Left colon (tissue), 2 donors: ENCODE measurements around the gene ZBED4. TPM values are rescaled to one million over a fixed set of nuclear protein-coding genes. Genes with fewer than 3 reads are reported as not detected.
A peak's percentile ranks its signal among the peaks of the same experiment; 100 is the strongest.
"Not testable (repeated sequence)": the region's sequence is repeated elsewhere in the genome, so short reads cannot be mapped to it uniquely, and the experiment has no call there.

Source experiments
- ATAC-seq: fragments of 200-7000 bp; cut with Tn5 transposase; one replicate; pipeline ENCODE4 v1.9.1; 2020; ENCODE audit warnings: mild to moderate bottlenecking, moderate library complexity
- DNase-seq, 2 donors: peaks; one replicate each; pipeline ENCODE4 v3.0.0-alpha.2; 2020
- intact Hi-C, 2 donors: fragments of 100-400 bp; cut with DNase I in 1 of 2; cut with micrococcal nuclease in 1 of 2; formaldehyde crosslinking; loops; one replicate each; pipeline versions ENCODE4 v1.11.2 to v1.14.0; 2022; cut with DNase I, micrococcal nuclease
- total RNA-seq, 2 donors: library from RNA; stranded (reverse); fragmentation: NEBNext Ultra II Directional; extraction: Animal tissue kit (Norgen Biotek cat#: 25700); gene quantifications; one replicate each; pipeline ENCODE4 v1.2.1, GENCODE V29; 2021
- donor health status: DM: no; HTN: no; CAD: no.
- donor health status: DM: yes; HTN: yes; CAD: no.

The ZBED4 gene
- total RNA-seq, 2 donors from 2014 or later = 16.9 to 19.5 TPM

DNA sequence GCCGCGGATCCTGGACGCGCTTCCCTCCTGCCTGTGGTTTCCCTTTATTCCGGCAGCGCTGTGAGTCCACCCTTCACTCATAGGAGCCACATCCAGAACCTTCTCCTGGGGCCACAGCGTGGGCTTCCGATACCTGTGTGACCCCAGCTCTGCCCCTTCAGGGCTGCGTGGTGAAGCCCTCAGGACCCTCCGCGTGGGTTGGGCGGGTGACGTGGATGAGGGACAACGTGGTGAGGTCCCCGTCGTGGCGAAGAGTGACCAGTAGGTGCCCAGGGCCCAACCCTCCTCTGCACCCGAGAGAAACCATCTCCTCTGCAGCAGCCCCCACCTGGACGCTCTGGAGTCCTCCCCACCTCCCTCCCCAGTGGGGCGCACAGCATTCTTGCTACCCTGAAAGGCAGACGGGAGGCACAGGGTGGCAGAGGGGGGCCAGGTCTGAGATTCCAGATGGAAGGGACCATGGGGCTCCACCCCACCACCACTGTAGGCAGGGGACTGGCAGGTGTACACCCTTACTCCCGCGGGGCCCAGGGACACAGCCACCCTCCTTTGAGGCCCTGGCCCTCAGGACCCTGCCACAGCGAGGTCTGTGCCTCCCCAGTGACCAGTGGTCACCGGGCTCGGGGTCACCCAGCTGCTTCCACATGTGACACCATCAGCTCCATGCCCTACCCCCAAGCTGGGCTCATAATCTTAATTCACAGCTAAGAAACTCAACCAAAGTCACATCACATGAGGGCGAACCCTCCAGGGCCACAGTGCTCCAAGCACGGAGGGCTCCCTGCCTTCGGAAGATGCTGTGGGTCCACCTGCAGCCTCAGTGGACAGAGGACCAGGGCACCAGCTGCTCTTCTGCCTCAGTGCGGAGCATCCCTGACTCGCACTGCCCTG, 3.4 kb upstream of the ZBED4 start:
- DNase-seq = no peak
- intact Hi-C loops = loop anchor here in 1 of 2 donors (10.0 kb wide), 1 partner anchor 65 kb away; the partner anchor contains the start of genes ALG12 and CRELD2
- no peak for ATAC-seq

- no peak for DNase-seq
- intact Hi-C loops = loop anchor here in 1 of 2 donors (10.0 kb wide), 1 partner anchor 64 kb away; the partner anchor contains the start of genes ALG12 and CRELD2
- no peak for ATAC-seq
Measured at GRCh38 chr22:49850959-49851802, 2.5 kb upstream of the ZBED4 start.

- not testable (repeated sequence) for DNase-seq, ATAC-seq
- intact Hi-C loops = loop anchor here in 1 of 2 donors (10.0 kb wide), 1 partner anchor 62 kb away; the partner anchor contains the start of genes ALG12 and CRELD2
Measured at GRCh38 chr22:49852568-49852897, 1.1 kb upstream of the ZBED4 start.

DNA sequence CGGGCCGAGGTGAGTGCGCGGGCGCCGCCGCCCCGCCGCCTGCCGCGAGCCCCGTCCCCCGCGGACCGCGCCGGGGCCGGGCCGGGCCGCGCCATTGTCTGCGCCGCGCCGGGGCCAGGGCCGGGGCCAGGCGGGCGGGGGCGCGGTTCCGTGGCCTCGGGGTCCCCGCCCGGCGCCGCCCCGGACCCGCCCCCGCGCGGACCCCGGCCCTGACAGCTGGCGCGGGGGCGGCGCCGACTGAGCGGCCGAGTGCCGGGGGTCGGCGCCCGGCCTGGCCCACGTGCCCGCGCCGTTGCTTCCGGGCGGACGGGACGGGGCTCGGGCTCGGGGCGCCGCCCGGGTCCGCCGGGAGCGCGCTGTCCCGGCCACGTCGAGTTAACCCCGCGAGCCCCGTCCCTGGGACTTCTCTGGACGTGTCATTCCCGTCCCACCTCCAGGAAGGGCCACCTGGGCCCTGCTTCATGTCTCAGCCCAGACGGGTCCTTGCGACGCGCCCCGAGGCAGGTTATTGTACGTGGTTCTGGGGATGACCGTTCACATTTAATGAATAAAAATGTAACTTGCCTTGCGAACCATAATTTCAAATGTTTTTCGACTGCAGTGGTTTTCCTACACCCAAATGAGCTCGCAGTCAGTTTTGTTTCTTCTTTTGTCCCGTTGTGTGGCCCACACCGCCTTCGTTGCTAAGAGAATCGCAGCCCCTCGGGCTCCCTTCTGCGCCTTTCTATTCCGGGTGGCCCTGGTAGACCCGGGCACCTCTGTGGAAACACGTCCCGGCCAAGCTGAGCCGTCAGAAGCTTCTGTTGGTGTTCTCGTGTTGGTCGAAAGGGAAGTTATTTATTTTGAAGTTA, 562 bp downstream of the ZBED4 start:
- DNase-seq (peak in 1 of 2 donors; percentile 59), ATAC-seq (peak; percentile 7)

DNA sequence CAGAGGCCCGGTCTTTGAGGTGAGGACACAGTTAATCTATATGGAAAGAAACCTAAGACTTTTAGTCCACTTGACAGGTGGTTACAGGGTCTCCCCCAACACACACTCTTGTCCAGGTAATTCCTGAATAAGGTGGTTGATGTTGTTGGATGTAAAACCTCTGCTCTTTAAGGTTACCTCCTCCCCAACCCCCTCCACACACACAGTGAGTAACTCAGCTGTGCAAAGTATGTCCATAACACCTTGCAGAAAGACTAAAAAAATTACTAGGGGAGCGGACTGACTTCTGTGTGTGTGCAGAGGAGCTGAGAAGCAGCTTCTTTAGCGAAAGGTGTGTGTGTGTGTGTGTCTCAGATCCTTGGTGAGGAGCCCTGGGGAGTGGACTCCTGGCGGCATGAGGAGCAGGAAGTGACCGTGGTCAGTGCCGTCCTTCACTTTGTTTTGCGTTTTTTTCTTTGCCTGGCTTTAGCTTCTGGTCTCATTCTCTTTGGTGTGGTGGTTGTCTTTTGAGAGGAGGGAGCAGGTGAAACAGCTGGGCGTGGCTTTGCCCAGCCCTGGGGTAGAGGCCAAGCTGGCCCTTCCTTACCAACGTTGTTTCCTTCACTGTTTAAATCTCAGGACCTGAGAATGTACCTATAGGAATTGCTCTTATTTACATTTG, 1.7 kb downstream of the ZBED4 start:
- ATAC-seq (peak; percentile 30), DNase-seq (peak in 1 of 2 donors; percentile 54)
- intact Hi-C loops = loop anchor here in 1 of 2 donors (10.0 kb wide), 1 partner anchor 59 kb away; the partner anchor contains the start of genes ALG12 and CRELD2

More for the DNA sequence above, 562 bp downstream of the ZBED4 start:
- intact Hi-C loops = loop anchor here in 1 of 2 donors (10.0 kb wide), 1 partner anchor 61 kb away; the partner anchor contains the start of genes ALG12 and CRELD2

DNA sequence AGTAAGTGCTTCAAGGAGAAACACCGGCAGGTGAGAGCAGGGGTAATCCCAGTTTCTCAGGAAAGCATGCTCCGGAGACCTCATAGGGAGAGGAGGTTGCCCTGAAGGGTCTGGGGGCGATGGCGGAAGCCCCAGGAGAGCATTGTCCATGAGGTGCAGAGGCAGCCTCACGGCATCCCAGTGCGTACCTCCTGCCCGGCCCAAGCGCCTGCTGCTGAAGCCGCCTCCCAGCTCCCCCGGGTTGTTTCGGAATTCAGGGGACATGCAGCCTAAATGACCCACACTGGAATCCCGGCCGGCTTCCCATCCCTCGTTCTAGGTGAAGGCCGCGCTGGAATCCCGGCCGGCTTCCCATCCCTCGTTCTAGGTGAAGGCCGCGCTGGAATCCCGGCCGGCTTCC, 2.7 kb downstream of the ZBED4 start:
- no peak for ATAC-seq
- intact Hi-C loops = loop anchor here in 1 of 2 donors (10.0 kb wide), 1 partner anchor 58 kb away; the partner anchor contains the start of genes ALG12 and CRELD2
- no peak for DNase-seq

- intact Hi-C loops = loop anchor here in 1 of 2 donors (10.0 kb wide), 1 partner anchor 58 kb away; the partner anchor contains the start of genes ALG12 and CRELD2
- ATAC-seq (no peak), DNase-seq (no peak)
Measured at GRCh38 chr22:49856766-49857618, 3.3 kb downstream of the ZBED4 start.

DNA sequence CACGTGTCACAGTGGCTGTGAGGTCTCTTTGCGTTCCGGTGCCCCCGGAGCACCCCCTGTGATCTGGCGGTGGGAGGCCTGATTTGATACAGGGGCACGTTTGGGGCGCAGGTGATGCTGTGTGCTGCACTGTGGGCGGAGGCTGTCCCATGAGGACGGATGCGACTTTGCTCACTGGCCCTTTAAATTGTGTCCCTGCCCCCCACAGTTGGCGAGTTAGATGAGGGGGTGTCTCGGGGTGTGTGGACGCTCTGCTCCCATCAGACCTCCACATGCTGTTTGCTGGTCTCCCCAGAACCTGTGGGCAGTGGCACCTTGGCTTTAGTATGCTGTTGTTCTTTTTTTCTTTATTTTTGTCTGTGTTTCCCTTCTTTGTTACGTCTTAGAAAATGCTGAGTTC, 5.2 kb downstream of the ZBED4 start:
- no peak for DNase-seq
- intact Hi-C loops = loop anchor here in 1 of 2 donors (10.0 kb wide), 1 partner anchor 56 kb away; the partner anchor contains the start of genes ALG12 and CRELD2

DNA sequence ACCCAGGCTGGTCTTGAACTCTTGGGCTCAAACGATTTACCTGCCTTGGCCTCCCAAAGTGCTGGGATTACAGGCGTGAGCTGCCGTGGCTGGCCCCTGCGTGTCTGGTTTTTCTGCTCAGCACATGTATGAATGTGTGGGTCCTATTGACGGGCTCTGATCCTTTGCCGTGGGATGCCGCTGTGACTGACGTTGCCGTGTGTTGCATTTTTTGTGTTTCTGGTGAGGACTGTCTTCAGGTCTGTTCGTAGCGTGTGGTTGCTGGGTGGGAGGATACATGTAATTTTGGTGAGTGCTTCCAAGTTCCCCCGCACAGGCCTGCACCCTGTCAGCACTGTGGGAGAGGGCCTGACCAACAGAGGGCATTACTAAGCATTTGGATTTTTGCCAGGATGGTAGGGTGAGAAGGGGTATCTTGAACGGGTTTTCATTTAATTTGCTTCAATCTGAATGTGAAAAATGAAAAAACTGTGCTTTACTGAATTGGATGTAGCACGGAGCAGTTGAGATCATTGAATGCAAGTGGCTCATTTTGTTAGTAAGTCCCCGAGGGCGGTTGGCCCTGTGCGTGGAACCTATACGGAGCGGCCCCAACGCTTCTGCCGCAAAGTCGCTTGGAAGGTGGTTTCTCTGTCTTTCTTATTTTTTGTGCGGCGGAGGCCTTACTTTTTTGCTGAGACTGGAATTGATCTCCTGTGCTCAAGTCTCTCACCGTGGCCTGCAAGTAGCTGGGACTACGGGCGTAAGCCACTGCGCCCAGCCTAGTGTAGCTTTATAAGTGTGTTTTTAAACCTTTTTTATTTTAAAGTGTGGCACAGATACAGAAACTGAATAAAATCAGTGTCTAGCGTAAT, 8.2 kb downstream of the ZBED4 start:
- DNase-seq (no peak), ATAC-seq (no peak)
- intact Hi-C loops = no loop called here

More for the DNA sequence above, 5.2 kb downstream of the ZBED4 start:
- no peak for ATAC-seq

DNA sequence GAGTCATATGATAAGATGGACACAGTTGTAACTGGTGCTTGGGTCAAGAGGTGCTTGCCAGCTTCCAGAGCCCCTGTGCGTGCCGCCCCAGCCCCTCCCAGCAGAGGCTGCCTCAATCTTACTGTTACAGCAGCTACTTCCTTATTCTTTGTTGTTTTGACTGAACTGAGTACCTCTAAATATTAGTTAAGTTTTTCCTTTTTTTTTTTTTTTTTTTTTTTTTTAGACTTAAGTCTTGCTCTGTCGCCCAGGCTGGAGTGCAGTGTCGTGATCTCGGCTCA, 8.8 kb downstream of the ZBED4 start:
- no peak for ATAC-seq
- intact Hi-C loops = no loop called here
- no peak for DNase-seq

- ATAC-seq = no peak
- DNase-seq = no peak
- intact Hi-C loops = no loop called here
Measured at GRCh38 chr22:49863931-49864330, 10.3 kb downstream of the ZBED4 start.

DNA sequence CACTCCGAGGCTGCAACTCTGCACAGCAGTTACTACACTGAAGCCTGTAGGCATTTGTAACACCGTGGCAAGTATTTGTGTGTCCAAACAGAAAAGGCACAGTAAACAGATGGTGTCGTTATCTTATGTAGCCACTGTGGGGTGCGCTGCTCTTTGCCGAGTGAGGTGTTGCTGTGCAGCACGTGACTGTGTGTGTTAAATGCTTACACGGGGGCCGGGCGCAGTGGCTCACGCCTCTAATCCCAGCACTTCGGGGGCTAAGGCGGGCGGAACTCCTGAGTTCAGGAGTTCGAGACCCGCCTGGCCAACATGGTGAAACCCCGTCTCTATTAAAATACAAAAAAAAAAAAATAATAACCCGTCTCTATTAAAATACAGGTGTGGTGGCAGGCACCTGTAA, 11.5 kb downstream of the ZBED4 start:
- intact Hi-C loops = no loop called here
- DNase-seq (no peak), ATAC-seq (no peak)

DNA sequence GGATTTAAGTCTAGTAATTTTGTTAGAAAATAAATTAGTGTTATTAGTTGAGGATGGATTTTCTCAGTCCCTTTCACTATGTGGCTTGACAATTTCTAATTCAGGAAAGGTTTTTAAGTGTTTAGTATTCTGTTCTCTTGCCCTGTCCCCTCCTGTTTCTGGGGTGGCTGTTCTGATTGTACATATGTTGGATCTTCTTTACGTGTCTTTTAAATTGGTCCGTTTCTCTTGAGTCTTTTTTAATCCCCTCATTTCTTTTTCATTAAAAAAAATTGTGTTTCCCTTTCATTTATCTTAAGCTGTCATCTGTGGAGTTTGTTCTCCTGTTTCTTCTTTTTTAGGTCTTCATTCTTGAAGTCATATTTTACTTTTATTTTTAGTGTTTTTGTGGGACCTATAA, 12.5 kb downstream of the ZBED4 start:
- intact Hi-C loops = no loop called here
- no peak for DNase-seq
- no peak for ATAC-seq

GRCh38 chr22:49866646-49867045, 13.0 kb downstream of the ZBED4 start:
- ATAC-seq (no peak), DNase-seq (no peak)
- intact Hi-C loops = no loop called here

GRCh38 chr22:49867303-49868265, 13.9 kb downstream of the ZBED4 start:
- intact Hi-C loops = no loop called here
- ATAC-seq = peak; percentile 49
- DNase-seq = no peak
